ENCODE results near the gene PDE1C.

PDE1C gene

DNA sequence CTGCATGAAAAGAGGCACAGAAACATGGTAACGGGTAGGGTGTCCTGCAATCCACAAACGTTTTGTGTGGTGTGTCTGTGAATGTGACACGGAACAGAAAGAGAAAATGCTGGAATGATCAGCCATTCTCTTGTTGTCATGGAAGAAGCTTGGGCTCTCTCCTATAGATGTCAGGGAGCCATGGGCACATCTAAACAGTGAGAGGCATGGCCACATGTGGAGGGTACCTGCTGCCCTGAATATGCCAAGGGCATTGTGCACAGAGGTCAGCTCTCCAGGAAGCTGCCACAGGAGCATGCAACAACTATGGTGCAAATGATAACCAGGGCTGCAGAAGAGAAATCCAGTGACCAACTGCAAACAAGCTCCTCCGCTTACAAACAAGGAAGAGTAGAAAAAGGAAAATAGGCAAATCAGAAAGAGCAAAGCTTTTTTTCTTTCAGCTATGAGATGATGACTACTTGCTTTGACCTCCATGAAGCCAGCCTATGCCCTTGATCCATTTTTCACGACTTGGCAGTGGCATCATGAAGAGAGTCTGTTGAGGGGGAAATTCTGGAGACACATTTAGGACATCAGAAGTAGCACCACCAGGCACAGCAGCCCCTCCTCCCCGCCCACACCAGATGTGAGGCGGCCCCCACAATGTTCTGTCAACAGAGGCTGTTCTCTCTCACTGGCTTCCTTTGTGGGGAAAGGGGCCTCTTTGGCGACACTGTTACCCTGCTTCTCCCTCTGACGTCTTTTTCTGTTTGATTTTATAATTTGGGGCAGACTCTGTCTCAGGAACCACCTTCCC, 4.8 kb upstream of the PDE1C start:
- no peak for DNase-seq

DNA sequence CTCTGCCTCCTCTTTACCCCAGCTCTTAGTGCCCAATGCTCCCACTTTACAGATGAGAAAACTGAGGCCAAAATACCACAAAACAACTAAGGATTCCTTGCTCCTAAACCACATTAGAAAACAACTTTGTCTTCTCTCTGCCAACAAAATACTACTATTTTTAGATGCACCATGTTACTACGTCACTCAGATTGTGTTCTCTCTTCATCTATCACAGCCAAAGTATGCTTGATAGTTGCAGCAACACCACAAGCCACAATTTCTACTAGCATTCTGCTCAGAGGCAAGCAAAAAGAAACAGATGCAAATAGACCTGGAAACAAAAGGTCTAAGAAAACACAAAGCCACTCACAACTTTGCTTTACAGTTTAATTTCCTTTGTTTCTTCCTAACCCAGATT, 3.3 kb upstream of the PDE1C start:
- DNase-seq: no peak

DNA sequence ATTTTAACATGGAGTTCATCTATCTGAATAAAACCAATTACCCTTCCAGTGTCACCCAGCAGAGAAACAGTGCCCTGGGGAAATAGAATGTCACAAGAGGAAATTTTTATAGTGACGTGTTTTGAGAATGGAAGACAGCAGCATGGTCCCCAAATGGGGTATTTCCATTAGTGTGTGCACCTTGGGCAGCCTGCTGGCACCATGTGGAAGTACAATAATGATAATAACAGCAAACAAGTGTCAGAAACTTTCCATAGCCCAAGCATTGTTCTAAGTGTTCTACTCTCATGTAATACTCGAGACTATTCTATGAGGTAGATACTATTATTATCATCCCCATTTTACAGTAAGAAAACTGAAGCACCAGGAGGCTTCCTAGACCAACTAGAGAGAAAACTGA, 2.2 kb upstream of the PDE1C start:
- DNase-seq: no peak

DNA sequence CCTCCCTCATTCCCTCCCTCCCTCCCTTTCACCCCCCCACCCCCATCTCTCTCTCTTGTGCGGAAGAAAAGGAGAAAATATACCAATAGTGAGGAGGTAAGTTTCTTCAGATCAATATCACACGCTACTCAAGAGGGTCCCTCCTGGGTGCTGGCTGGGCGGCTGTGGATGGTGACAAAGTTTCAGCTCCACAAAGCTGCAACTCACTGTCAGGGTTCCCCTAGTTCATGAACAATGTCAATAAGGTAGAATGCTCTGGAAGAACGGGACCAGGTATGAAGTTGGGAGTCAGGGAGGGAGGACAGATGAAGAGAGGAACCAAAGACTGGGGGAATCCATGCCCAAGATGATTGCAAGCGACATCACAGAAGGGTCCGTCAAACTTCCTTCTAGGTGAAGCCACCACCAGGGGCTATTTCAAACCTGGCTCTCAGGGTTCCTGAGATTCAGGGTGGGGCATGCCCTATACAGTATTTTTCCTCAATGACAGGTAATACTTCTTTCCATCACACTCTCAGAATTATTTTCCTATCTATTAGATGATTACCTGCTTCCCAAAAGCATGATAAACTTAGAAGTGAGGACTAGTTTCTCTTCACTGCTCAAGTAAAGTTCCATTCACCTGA, 1.4 kb upstream of the PDE1C start:
- no peak for DNase-seq

DNA sequence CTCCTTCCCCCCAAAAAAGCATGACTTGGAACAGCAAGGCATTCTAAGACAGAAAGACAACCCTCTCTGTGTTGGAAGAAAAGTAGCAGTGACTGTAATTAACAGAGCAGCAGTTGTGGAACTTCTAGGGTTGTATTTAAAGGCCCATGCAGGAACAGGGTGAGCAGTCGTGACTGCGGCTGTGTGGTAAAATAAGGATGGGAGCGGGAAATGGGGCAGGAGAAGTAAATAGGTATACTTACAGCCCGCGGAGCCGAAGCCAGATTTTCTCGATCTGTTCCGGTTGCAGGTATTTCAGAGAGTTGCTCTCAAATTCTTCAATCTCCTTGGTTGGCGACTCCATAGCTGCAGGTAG, 179 bp downstream of the PDE1C start:
- DNase-seq: no peak

DNA sequence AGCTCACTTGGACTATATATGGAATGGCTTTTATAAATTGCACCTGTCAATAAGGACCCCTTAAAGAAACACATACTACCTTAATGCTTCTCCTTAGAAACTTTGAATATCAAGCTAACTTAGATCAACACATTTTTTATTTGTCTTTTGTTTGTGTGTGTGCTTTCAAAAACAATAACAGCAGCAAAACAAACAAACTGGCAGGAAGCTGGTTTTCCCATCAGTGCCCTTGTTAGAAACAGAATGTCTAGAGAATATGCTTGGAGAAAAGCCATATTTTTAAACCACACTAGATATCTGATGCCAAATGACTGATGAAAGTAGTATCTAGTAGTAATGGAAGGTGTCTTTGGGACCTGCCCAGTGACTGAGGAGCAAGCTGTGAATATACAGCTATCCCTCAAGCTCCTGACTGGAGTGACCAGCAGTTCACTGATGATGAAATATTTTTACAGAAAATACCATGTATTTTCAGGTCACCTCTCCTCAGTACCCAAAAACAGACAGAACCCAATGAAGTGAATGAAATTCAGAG, 1.0 kb downstream of the PDE1C start:
- DNase-seq: no peak

DNA sequence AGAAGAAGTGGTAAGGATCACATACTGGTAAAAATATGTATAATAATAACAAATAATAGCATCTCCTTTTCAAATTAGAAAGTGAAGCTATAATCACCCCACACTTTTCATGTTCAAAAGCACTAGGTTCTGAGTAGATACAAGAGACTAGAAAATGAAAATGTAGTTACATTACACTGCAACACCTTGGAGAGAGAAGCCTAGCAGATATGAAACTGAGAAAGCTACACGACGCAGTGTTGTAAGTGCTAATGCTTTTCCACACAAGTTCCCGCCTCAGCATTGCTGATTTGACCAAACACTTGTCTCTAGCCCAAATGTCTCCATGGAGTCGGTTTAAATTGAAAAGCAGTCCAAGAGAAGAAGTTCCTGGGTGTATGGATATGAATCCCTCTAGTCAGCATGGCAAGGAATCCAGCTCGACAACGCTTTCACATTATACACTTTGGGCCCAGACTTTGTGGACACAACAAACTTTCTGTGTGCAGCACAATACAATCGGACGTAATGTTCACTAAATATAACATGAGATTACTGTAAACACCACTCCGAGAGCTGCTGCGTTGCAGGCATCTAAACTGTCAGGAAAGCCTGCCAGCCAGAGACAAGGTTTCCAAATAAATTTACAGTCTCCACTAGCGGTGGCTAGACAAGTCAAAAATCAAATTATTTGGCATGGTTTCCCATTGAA, 1.7 kb downstream of the PDE1C start:
- DNase-seq: no peak

DNA sequence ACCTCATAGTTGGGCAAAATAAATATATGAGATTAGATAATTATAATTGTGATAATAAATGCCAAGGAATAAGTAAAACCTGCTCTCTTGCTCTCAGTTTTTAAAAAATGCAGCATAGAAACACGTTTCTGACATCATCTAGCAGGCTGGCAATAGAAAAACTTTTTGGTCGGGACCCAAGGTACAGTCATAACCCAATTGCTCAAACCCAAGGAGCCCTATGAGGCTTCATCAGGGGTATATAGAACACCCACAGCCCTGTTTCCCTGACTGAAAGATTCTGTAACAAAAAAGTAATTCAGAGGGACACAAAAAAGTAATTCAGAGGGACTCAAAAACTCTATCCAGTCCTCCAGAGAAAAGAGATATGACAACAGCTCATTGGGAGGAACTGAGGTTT, 3.8 kb downstream of the PDE1C start:
- DNase-seq: no peak

DNA sequence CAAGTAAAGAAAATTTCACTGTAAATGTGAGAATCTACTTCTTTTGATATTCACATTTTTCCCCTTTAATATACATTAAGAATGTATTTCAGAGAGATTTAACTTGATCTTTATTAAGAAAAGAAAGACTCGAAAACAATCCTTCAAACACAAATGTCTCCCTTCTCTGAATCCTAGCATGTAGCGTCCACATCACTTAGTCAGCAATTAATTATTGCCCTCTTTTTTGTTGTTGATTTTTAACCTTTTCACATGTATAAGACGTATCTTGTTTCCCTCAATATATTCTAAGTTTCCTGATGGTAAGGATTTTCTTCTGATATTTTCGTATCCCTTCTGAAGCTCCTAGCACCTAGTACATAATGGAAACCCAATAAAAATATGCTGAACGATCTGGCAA, 6.6 kb downstream of the PDE1C start:
- no peak for DNase-seq

DNA sequence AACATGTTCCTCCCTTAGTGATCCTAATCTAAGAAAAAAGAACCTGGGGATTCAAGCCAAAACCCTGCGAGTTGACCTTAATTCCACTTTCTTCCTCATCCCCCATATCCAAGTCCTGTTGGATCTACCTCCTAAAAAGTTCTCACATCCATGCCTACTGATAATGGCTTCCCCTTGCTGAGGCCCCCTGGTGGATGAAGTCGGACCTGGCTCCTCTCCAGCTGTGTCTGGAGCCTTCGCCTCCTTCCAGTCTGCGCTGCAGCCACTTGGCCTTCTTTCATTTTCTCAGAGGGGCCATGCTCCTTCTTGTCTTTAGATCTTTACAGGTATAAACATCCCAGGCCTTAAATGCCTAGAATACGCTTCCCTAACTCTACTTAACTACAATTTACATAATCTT, 8.1 kb downstream of the PDE1C start:
- DNase-seq: no peak

DNA sequence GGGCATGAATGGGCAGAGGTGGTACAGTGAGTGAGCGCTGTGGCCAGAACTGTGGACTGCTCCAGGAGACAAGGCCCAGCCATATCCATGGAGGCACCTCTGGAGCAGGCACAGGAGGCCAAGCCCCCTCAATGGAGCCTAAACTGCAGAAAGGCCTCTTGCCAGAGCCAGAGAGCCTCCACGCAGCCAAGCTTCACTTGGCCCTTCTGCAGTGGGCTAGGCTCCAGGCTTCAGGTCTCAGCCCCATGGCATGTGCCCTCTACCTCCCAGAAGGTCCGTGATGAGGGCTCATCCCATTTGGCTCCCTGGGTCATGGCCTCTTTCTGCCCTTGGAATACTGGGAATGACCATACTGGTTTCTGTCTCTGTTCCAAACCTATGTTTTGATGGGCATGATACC, 8.9 kb downstream of the PDE1C start:
- DNase-seq: no peak

DNA sequence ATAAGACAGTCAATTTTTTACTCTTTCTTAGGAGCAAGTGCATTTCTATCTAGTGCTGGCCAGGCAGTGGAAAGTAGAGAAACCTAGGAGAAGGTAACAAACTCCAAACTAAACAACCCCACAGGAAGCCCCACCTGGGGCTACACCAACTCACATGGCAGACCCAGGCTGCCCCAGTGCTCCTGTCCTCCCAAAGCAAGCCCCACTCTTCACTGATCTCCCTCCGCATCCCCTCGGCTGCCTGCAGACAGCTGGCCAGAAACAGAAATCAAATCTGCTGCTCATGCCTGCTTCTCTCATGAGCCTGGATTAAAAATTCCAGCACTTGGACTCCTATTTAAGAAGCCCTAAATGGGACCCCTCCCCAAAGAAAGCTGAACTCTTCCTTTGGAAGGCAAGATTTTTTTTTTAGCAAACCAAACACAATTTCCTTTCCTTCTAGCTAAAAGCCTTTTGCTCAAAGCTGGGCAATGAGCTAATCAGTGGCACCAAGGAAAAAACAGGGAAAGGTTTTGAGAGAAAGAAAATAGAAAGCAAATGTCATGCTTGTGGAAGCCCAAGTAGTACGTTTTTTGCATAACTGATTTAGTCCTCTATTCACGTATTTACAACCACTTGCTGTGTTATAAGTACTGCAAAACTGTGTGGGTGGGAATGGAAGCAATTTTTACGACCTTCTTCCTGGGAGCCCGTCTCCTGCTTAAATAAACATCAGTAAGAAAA, 10.8 kb downstream of the PDE1C start:
- no peak for DNase-seq

DNA sequence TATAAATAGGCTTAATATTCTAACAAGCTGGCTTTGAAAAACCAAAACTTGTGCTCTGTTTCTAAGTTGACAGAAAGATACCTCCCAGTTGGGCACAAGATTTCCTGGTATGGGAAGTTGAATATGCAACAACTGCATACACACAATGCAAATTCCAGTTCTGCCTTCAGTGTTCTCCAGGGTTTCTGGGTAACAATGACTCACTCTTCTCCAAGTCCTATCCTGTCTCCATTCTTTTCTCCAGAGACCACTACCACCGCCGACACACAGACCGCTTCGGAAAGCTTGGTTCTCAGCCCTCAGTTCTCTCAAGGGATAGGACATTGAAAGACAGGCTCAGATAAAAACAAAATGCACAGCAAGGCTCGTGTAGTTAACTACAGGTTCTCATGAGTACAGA, 12.2 kb downstream of the PDE1C start:
- DNase-seq: no peak

DNA sequence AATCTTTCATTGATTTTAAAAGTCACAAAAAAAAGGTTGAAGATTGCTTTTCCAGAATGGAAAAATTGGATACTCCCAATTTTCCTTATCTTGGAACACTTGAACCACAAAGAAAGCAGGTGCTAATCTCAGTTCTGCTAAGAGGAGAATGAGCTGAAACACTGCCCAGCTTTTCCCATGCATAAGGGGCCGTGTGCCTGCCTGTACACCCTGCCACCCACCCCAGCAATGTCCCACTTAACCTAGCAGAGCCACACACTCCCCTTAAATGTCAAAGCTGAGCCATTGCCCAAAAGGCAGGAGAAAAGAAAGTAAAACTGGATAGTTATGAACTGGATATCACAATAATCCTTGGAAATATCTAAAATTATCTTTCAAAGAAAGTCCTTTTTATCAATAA, 13.4 kb downstream of the PDE1C start:
- DNase-seq: no peak

DNA sequence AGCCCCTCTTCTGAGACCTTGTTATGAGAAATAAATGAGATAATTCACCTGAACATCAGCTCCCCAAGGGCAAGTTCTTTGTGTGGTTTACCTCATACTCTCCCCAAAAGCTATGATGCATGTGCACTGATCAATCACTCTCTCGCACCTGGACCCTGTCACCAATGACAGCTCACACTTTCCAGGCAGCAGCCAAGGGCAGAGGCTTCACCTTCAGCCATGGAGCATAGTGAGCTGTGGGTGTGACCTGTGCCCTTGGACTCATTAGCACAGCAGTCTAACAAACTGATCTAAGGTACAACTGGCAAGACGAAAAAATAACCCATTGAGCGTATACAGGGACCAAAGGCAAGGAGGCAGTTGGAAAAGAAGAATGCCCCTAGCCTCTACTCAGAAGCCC, 17.0 kb downstream of the PDE1C start:
- DNase-seq: no peak

DNA sequence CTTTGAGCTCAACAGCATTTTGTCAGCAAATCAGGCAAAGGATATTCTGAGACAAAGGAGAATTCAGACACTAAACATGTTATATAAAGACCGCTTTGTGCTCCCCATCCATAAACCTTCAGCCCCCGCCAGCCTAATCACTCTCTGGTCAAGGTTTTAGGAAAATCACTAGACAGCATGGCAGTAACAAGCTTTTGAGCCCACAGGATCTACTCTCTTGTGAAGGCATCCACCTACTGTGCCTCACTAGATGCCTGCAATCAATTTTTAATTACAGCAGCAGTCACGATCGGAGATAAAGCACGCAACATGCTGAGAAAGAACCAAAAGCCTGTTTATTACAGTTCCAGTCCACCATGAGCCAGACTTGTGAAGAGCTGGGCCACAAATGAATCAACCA, 19.1 kb downstream of the PDE1C start:
- no peak for DNase-seq

DNA sequence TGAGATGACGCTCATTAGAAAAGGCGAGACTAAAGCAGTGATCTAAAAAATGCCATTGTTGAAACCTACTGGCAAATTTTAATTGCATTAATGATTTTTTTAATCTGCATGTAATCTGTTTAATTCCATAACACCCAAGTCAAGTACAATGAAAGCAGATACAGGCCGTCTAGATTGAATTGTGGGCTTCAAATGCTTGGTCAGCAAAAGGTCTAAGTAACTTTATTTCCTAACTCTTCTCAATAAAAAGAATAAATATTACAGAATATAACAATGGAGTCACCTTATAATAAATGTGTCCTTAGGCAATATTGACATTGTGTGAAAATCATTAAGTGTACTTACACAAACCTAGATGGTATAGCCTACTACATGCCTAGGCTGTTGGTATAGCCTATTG, 20.6 kb downstream of the PDE1C start:
- DNase-seq: no peak

DNA sequence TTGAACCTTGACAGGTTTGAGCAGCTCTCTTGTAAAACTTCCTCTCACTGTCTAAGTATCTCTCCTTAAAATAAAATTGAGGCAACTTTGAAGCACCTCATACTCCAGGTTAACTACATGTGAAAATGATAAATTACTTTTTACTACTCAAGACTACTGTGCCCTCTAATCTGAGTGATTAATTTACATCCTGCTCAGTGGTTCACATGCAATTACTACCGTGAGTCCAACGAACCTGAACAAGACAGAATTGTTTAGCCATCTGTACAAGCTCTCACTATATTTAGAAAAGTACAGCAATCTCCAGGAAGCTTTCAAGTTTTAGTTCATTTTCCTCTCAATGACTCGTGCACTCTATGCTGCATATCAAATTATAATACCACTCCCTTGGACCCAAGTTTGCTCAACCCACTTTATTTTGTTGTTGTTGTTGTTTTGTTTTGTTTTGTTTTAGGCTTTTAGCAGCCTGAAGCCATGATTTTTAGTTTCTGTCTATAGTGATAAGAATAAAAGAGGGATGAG, 21.2 kb downstream of the PDE1C start:
- DNase-seq: no peak

DNA sequence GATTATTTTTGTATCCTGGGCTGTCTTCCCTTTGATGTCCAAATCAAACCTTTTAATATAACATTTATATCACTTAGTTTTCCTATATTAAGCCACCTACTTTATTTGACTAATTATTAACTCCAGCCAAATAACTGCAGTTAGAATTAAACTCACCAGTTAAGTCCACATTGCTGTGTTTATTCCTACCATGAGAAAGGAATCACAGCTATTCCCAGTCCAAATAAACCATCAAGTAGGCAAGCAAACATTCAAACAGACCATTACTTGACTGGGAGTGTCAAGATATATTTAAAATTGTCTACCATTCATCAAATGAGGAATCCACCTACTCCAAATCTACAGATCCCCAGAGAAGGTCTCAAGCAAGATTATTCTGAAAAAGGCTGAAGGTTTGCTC, 22.4 kb downstream of the PDE1C start:
- no peak for DNase-seq

DNA sequence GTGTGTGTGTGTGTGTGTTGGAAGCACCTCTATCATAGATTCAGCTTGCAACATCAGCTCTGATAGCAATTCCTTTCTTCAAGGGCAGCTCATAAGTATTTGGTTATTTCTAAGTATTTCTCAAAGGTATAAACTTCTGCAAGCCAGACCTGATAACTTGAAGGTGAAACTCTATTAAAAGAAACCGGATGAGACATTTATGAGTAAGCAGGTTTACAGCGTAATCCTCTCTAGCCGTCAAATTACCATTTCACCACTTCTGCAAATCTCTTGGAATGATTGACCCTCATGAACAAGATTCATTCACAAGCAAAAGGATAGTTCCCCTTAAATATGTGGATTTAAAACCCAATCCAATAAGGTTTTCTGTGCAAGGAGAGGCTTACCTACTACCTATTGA, 23.1 kb downstream of the PDE1C start:
- no peak for DNase-seq

DNA sequence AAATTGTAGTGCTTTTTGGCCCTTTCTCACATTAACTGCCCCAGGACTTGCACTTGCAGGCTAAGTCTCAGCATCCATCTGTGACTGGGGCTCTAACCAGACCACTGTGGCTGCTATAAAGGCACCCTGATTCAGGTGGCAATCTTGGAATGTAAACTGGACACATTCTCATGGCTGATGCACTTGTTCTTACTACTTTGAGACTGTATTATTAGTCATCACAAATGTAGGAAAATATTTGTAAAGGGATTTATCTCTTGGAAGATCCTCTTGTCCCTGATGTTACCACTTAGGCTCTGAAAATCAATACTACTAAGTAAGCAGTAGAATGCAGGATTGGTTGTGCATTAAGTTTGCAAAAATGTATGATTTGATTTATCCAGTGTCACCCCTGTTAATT, 25.0 kb downstream of the PDE1C start:
- no peak for DNase-seq

DNA sequence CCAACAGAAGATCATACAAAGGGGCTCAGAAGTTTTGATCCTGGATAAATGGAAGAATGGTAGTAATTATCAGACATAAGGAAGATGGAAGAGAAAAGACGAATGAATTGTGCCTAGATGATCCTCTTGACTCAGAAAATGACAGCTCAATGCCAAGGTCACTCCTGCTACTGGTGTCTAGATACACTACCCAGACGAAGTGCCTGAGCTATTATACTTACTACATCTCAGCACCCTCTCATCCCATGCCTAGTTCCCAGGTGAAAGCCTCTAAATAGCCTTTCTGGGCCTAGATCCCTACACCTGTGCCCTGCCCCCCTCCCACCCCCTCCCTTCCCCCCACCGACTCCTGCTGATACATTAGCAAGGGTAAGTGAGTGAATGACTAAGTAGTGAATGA, 25.5 kb downstream of the PDE1C start:
- no peak for DNase-seq

DNA sequence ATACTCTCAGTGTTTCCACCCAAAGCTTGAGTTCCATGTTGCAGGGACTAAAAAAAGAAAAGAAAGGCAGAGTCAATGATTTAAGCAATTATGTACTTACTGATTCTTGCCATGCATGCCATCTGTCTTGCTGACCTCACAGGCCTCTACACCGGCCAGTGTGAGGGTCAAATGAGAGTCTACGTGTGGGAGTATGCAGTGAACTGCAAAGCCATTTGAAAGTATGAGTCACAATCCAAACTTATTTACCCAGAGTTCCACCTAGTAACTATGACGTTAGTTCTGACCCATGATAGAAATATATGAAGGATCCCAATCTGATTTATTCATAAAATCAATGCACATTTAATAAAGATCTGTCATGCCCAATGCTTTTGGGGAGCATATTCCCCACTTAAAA, 26.5 kb downstream of the PDE1C start:
- DNase-seq: no peak

Measured in NCI-H187 (cell line).